K562 (cell line): ENCODE data around the gene NECAB3. TPM values are rescaled to one million over a fixed set of nuclear protein-coding genes. Genes with fewer than 3 reads are reported as not detected.

Experiments used
- ATAC-seq: fragments of 200-7000 bp; cut with Tn5 transposase; 3 replicates; pipeline ENCODE4 v1.9.1; 2020; ENCODE audit warnings: moderate library complexity
- BruUV-seq: library from RNA; stranded (reverse); fragments of 400-500 nt; replicated peaks from 2 replicates; lab custom pipeline; 2021; lab: Mats Ljungman, UMichigan
- CTCF ChIA-PET: fragments of 300-600 bp; formaldehyde crosslinking; extraction: SDS; loops from one replicate; lab custom pipeline; 2021; ENCODE audit warnings: low intra/inter-chr PET ratio; lab: Yijun Ruan, JAX
- POLR2A ChIA-PET: fragments of 300-600, 350-650 bp; sonication (Branson Sonifier 250); formaldehyde crosslinking; extraction: SDS; loops from one replicate; lab custom pipeline; 2021; ENCODE audit warnings: antibody characterized with exemption, inconsistent platforms; lab: Yijun Ruan, JAX
- DNase-seq, 4 experiments: peaks; one replicate each; pipeline versions ENCODE4 v3.0.0 to v3.0.0-alpha.2; 2011 to 2018; ENCODE audit warnings: low spot score in 3 of 4, mixed read lengths in 3 of 4; ENCODE audit errors: extremely low read depth in 1 of 4
- FAIRE-seq: peaks from 2 replicates; lab custom pipeline; 2011; peaks lifted over from hg19 to GRCh38; lab: Jason Lieb, UNC
- H2AFZ ChIP-seq: 2 replicates; pipeline ENCODE4 v1.6.0; 2011; ENCODE audit warnings: low read depth, low read length, control low read depth, inconsistent platforms
- H3K27ac ChIP-seq: fragments of 200-600 bp; 3 replicates; pipeline ENCODE4 v1.8.0; 2011; ENCODE audit warnings: low read depth, mild to moderate bottlenecking, control low read depth, inconsistent platforms, low read length, moderate library complexity, mixed read lengths; ENCODE audit errors: extremely low read depth
- H3K27me3 ChIP-seq, 2 experiments: fragments of 300-600 bp in 1 of 2; 2 replicates in 1 of 2; 3 replicates in 1 of 2; pipeline versions ENCODE4 v1.6.0 to v1.8.0; 2011; ENCODE audit warnings: inconsistent platforms in 2 of 2, low read length in 2 of 2, mild to moderate bottlenecking in 1 of 2, mixed read lengths in 1 of 2, moderate library complexity in 1 of 2; ENCODE audit not compliant: control insufficient read depth in 2 of 2, insufficient read depth in 2 of 2
- H3K36me3 ChIP-seq: fragments of 300-600 bp; 3 replicates; pipeline ENCODE4 v1.8.0; 2011; ENCODE audit warnings: mild to moderate bottlenecking, low read length, inconsistent platforms; ENCODE audit not compliant: control insufficient read depth, insufficient read depth
- H3K4me1 ChIP-seq, 2 experiments: fragments of 200-600 bp in 1 of 2; replicated peaks in 1 of 2; 2 replicates in 1 of 2; 3 replicates in 1 of 2; pipeline versions ENCODE4 v1.5.1 to v1.8.0; 2011; ENCODE audit warnings: inconsistent platforms in 2 of 2, low read length in 2 of 2, mild to moderate bottlenecking in 1 of 2, mixed read lengths in 1 of 2, moderate library complexity in 1 of 2; ENCODE audit not compliant: control insufficient read depth in 2 of 2, insufficient read depth in 2 of 2
- H3K4me2 ChIP-seq: 2 replicates; pipeline ENCODE4 v1.6.1; 2011; ENCODE audit warnings: low read length, control low read depth, inconsistent platforms, mixed read lengths; ENCODE audit not compliant: insufficient read depth
- H3K4me3 ChIP-seq: fragments of 200-600 bp; sonication (generic), shearing (Covaris generic); 2 replicates; pipeline ENCODE4 v1.5.1; 2016; ENCODE audit warnings: control low read depth, inconsistent platforms
- H3K79me2 ChIP-seq: fragments of 200-600 bp; 3 replicates; pipeline ENCODE4 v1.8.0; 2011; ENCODE audit warnings: low read length, inconsistent platforms; ENCODE audit not compliant: control insufficient read depth, insufficient read depth
- H3K9ac ChIP-seq, 2 experiments: 2 replicates each; pipeline versions ENCODE4 v1.6.0 to v1.6.1; 2011; ENCODE audit warnings: low read depth in 2 of 2, low read length in 2 of 2, control low read depth in 1 of 2, inconsistent platforms in 1 of 2, mild to moderate bottlenecking in 1 of 2, mixed read lengths in 1 of 2; ENCODE audit not compliant: insufficient read depth in 1 of 2
- H3K9me1 ChIP-seq: one replicate; pipeline ENCODE4 v1.6.0; 2011; ENCODE audit warnings: inconsistent platforms, mild to moderate bottlenecking, low read length, moderate library complexity; ENCODE audit not compliant: control insufficient read depth, insufficient read depth
- H3K9me3 ChIP-seq: replicated peaks from 2 replicates; pipeline ENCODE4 v1.5.1; 2011; ENCODE audit warnings: low read depth, low read length, inconsistent platforms; ENCODE audit not compliant: control insufficient read depth, insufficient read depth
- H4K20me1 ChIP-seq: replicated peaks from 2 replicates; pipeline ENCODE4 v1.6.1; 2011; ENCODE audit warnings: low read length, inconsistent platforms, mixed read lengths; ENCODE audit not compliant: control insufficient read depth, insufficient read depth
- HDAC1 ChIP-seq, 2 experiments: fragments of 450-650 bp; IDR thresholded peaks; 2 replicates each; pipeline ENCODE4 v1.6.1; 2016 to 2017; ENCODE audit warnings: inconsistent platforms in 1 of 2, mild to moderate bottlenecking in 1 of 2, moderate library complexity in 1 of 2
- HDAC6 ChIP-seq: IDR thresholded peaks from 2 replicates; pipeline ENCODE4 v1.6.1; 2012; ENCODE audit warnings: low read depth, mild to moderate bottlenecking, control low read depth, inconsistent platforms, low read length, moderate library complexity
- HNRNPH1 ChIP-seq: fragments of 200-400 bp; formaldehyde crosslinking; optimal IDR thresholded peaks from 2 replicates; pipeline ENCODE3; 2017; ENCODE audit warnings: low read depth, mild to moderate bottlenecking, low read length, moderate library complexity
- NR2C2 ChIP-seq, 2 experiments: fragments of 200-800 bp in 1 of 2; sonication (Bioruptor generic) in 1 of 2; sonication (generic) in 1 of 2; formaldehyde crosslinking in 1 of 2; IDR thresholded peaks; 2 replicates each; pipeline versions ENCODE4 v1.6.1 to v1.8.0; 2016 to 2022; ENCODE audit warnings: mild to moderate bottlenecking in 1 of 2, missing compliant biosample characterization in 1 of 2, missing genetic modification characterization in 1 of 2, missing genetic modification reagents in 1 of 2
- POLR2AphosphoS5 ChIP-seq: IDR thresholded peaks from 2 replicates; pipeline ENCODE4 v1.6.1; 2011; ENCODE audit warnings: mild to moderate bottlenecking, low read depth, low read length, moderate library complexity; ENCODE audit not compliant: control insufficient read depth, insufficient read depth
- RBM15 ChIP-seq: fragments of 200-400 bp; formaldehyde crosslinking; IDR thresholded peaks from 2 replicates; pipeline ENCODE4 v1.6.1; 2018; ENCODE audit warnings: mild to moderate bottlenecking, low read length, moderate library complexity; ENCODE audit not compliant: insufficient read depth
- SPI1 ChIP-seq: IDR thresholded peaks from 2 replicates; pipeline ENCODE4 v1.6.1; 2011; ENCODE audit warnings: low read depth, low read length, control low read depth, borderline replicate concordance
- ZNF212 ChIP-seq: fragments of 450-650 bp; formaldehyde crosslinking; IDR thresholded peaks from 2 replicates; pipeline ENCODE4 v1.4.0; 2020; ENCODE audit warnings: mild to moderate bottlenecking
- ZNF316 ChIP-seq: fragments of 450-650 bp; IDR thresholded peaks from 2 replicates; pipeline ENCODE4 v1.6.1; 2016
- ZNF583 ChIP-seq: fragments of 250-450 bp; sonication (Bioruptor Pico); IDR thresholded peaks from 2 replicates; pipeline ENCODE4 v1.4.0; 2020
- ZNF778 ChIP-seq: fragments of 450-650 bp; formaldehyde crosslinking; IDR thresholded peaks from 2 replicates; pipeline ENCODE4 v1.4.0; 2020; ENCODE audit warnings: mild to moderate bottlenecking, moderate library complexity
- WGBS: fragments of 100-300 bp; shearing (Covaris generic); methylation state at CpG from one replicate; pipeline ENCODE4 v1.1.6; 2016; ENCODE audit warnings: low coverage, mixed read lengths; ENCODE audit not compliant: insufficient coverage; ENCODE audit errors: missing lambda C conversion rate; 5-methylcytosine and 5-hydroxymethylcytosine counted together
- in situ Hi-C: fragments of 300-500 bp; cut with MboI; formaldehyde crosslinking; loops from 4 replicates; pipeline ENCODE4 v1.15.0; 2018; ENCODE audit warnings: inconsistent platforms, mixed read lengths
- intact Hi-C: fragments of 100-400 bp; cut with micrococcal nuclease; formaldehyde crosslinking; loops from 2 replicates; pipeline ENCODE4 v1.14.2; 2022
- polyA plus RNA-seq, 8 experiments: library from polyadenylated mRNA; depleted of rRNA in 4 of 8; stranded (reverse) in 5 of 8; unstranded in 3 of 8; fragments of >200 nt; fragmentation: Nextera tagmentation in 2 of 8; fragmentation: Illumina TruSeq in 1 of 8; extraction: Ambion mirVana in 2 of 8; extraction: Trizol in 1 of 8; gene quantifications; 2 replicates each; pipeline versions ENCODE4 v1.2.1 to v1.2.3, GENCODE V29; 2011 to 2014; ENCODE audit warnings: inconsistent platforms in 1 of 8, missing spikeins in 1 of 8
- total RNA-seq, 7 experiments: library from RNA; depleted of rRNA in 6 of 7; stranded (reverse); fragments of >200 nt in 6 of 7; fragmentation: Illumina TruSeq in 2 of 7; extraction: Trizol in 2 of 7; gene quantifications; 2 replicates each; pipeline versions ENCODE4 v1.2.1 to v1.2.3, GENCODE V29; 2011 to 2021; ENCODE audit warnings: low replicate concordance in 1 of 7
- TF ChIP-seq, protein P1 (sequence below): sonication (generic); formaldehyde crosslinking; IDR thresholded peaks from 2 replicates; pipeline ENCODE4 v1.8.0; 2023; ENCODE audit warnings: missing genetic modification reagents, mild to moderate bottlenecking, borderline replicate concordance
- TF ChIP-seq, protein P2 (sequence below): fragments of 250-450 bp; sonication (Bioruptor Pico); IDR thresholded peaks from 2 replicates; pipeline ENCODE4 v1.9.0; 2021; ENCODE audit warnings: mild to moderate bottlenecking, inconsistent platforms

The NECAB3 gene
- total and polyA plus RNA-seq, 9 of the 15 experiments (the other 6 are each of a cell fraction or from before 2014, with no cell fraction given): 0.94 to 63.3 (median 31.5) TPM

DNA sequence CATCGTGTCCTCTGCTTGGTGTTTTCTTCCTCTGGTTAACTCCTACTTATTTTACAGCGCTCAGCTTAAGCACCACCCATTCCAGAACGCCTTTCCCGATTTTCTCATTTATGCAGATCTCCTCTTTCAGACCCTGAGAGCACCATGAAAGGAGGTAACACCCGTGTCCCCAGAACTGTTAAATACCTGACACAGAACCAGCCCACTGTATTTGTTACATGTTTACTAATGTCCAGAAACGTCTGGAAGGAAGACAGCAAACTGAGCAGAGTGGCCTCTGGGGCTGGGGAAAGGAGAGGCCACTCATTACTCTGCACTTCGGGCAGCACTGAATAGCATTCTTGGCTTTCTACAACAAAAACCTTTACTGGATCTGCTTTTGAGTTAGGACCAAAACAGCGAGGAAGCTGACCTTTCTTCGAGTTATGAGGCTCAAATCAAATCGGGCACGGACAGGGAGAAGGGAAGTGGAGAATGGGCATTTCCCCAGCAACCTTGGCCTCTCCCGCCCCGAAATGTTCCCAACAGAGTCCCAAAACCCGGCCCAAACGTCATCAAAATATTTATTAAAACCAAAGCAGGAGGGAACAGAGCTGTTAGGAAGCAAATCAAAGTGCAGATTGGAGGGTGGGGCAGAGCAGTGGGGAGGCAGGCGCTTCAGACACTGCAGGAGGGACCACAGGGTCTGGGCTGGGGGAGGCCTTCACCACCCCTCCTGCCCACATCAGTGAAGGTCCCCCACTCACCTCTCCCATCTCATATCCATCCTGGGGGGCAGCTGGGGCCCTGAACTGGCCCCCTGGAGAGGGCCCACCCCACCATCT is 1.1 kb upstream of the NECAB3 start:
- Histone ChIP-seq H3K4me1 (peaks cover 17 to 56% of the 10 kb centered on the region in 2 experiments), H3K27me3 (no peaks in the 10 kb centered on the region), H3K9ac (peak overlapping the region; percentile 61 to 99; a peak in 3 of 4 replicates), H4K20me1 (peaks cover 8% of the 10 kb centered on the region; the same call in 1 of the 2 replicates), H3K9me3 (no peaks in the 10 kb centered on the region), H3K9me1 (peaks cover 5% of the 10 kb centered on the region), H3K27ac (no peak overlapping the region), H3K4me2 (peak overlapping the region; percentile 76), H3K36me3 (peaks cover 65% of the 10 kb centered on the region), H3K79me2 (peaks cover 34% of the 10 kb centered on the region), H2AFZ (peak overlapping the region; percentile 93), H3K4me3 (no peak overlapping the region)
- intact Hi-C loops (no loop called here), in situ Hi-C loops (no loop called here)
- 60% methylated on average over 16 of the region's 16 CpGs for WGBS
- FAIRE-seq (peak; percentile 86), DNase-seq (peak in 1 of 4 experiments; percentile 6), ATAC-seq (no peak)
- ChIA-PET POLR2A (interaction anchor here (0.6 to 2.5 kb wide), 4 partner anchors 9 to 21 kb away, joined by 3 to 15 read pairs (median 5); partner anchors contain the start of gene ACTL10), CTCF (no interaction called here)
- BruUV-seq: no TSS peak
- 0 out of 2 replicates have a peak, but pooled peaks have one; percentile 9 for TF ChIP-seq SPI1
- TF ChIP-seq, protein P1, sequence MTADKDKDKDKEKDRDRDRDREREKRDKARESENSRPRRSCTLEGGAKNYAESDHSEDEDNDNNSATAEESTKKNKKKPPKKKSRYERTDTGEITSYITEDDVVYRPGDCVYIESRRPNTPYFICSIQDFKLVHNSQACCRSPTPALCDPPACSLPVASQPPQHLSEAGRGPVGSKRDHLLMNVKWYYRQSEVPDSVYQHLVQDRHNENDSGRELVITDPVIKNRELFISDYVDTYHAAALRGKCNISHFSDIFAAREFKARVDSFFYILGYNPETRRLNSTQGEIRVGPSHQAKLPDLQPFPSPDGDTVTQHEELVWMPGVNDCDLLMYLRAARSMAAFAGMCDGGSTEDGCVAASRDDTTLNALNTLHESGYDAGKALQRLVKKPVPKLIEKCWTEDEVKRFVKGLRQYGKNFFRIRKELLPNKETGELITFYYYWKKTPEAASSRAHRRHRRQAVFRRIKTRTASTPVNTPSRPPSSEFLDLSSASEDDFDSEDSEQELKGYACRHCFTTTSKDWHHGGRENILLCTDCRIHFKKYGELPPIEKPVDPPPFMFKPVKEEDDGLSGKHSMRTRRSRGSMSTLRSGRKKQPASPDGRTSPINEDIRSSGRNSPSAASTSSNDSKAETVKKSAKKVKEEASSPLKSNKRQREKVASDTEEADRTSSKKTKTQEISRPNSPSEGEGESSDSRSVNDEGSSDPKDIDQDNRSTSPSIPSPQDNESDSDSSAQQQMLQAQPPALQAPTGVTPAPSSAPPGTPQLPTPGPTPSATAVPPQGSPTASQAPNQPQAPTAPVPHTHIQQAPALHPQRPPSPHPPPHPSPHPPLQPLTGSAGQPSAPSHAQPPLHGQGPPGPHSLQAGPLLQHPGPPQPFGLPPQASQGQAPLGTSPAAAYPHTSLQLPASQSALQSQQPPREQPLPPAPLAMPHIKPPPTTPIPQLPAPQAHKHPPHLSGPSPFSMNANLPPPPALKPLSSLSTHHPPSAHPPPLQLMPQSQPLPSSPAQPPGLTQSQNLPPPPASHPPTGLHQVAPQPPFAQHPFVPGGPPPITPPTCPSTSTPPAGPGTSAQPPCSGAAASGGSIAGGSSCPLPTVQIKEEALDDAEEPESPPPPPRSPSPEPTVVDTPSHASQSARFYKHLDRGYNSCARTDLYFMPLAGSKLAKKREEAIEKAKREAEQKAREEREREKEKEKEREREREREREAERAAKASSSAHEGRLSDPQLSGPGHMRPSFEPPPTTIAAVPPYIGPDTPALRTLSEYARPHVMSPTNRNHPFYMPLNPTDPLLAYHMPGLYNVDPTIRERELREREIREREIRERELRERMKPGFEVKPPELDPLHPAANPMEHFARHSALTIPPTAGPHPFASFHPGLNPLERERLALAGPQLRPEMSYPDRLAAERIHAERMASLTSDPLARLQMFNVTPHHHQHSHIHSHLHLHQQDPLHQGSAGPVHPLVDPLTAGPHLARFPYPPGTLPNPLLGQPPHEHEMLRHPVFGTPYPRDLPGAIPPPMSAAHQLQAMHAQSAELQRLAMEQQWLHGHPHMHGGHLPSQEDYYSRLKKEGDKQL: no peak
- 0 out of 2 replicates have a peak, but pooled peaks have one; percentile 3 for TF ChIP-seq POLR2AphosphoS5
- TF ChIP-seq ZNF316: no peak
- no peak for TF ChIP-seq ZNF583
- no peak for TF ChIP-seq RBM15
- TF ChIP-seq, protein P2, sequence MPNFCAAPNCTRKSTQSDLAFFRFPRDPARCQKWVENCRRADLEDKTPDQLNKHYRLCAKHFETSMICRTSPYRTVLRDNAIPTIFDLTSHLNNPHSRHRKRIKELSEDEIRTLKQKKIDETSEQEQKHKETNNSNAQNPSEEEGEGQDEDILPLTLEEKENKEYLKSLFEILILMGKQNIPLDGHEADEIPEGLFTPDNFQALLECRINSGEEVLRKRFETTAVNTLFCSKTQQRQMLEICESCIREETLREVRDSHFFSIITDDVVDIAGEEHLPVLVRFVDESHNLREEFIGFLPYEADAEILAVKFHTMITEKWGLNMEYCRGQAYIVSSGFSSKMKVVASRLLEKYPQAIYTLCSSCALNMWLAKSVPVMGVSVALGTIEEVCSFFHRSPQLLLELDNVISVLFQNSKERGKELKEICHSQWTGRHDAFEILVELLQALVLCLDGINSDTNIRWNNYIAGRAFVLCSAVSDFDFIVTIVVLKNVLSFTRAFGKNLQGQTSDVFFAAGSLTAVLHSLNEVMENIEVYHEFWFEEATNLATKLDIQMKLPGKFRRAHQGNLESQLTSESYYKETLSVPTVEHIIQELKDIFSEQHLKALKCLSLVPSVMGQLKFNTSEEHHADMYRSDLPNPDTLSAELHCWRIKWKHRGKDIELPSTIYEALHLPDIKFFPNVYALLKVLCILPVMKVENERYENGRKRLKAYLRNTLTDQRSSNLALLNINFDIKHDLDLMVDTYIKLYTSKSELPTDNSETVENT (CRISPR knock-in tag): no peak
- TF ChIP-seq HDAC6: no peak
- no peak for TF ChIP-seq ZNF212 (CRISPR knock-in tag)
- no peak for TF ChIP-seq HNRNPH1
- TF ChIP-seq ZNF778: no peak
- TF ChIP-seq HDAC1 (IDR thresholded peaks at IDR 0.05): no peak
- no peak for TF ChIP-seq NR2C2 (CRISPR knock-in tag; IDR thresholded peaks at IDR 0.05)
- no peak for TF ChIP-seq NR2C2 (tag; IDR thresholded peaks at IDR 0.05)
